GM12878 (cell line): ENCODE measurements around the gene ZBTB42. TPM values are rescaled to one million over a fixed set of nuclear protein-coding genes. Genes with fewer than 3 reads are reported as not detected.
A peak's percentile ranks its signal among the peaks of the same experiment; 100 is the strongest.

ENCODE experiments used
- ATAC-seq: fragments of 200-7000 bp; cut with Tn5 transposase; 3 replicates; pipeline ENCODE4 v1.9.1; 2020; ENCODE audit warnings: mild to moderate bottlenecking, moderate library complexity
- BruUV-seq: library from RNA; stranded (reverse); fragments of 400-500 nt; replicated peaks from 2 replicates; lab custom pipeline; 2021; lab: Mats Ljungman, UMichigan
- CTCF ChIA-PET: fragments of 300-600 bp; sonication (Branson Sonifier 250); formaldehyde crosslinking; extraction: SDS; loops from one replicate; lab custom pipeline; 2021; ENCODE audit warnings: inconsistent platforms; lab: Yijun Ruan, JAX
- POLR2A ChIA-PET: fragments of 350-600 bp; formaldehyde crosslinking; extraction: SDS; loops from one replicate; lab custom pipeline; 2021; ENCODE audit warnings: inconsistent platforms; lab: Charles Lee
- RAD21 ChIA-PET: fragments of 300-600 bp; sonication (Branson Sonifier 250); formaldehyde crosslinking; loops from one replicate; lab custom pipeline; 2023; ENCODE audit warnings: antibody characterized with exemption; ENCODE audit not compliant: unreplicated experiment; lab: Charles Lee
- SMC1A ChIA-PET: fragments of 300-600 bp; sonication (Branson Sonifier 250); formaldehyde crosslinking; loops from one replicate; lab custom pipeline; 2023; ENCODE audit not compliant: unreplicated experiment, uncharacterized antibody; lab: Charles Lee
- DNase-seq: peaks from one replicate; pipeline ENCODE4 v3.0.0-alpha.2; 2011; ENCODE audit warnings: low read depth, low spot score
- FAIRE-seq: peaks from 3 replicates; lab custom pipeline; 2011; peaks lifted over from hg19 to GRCh38; lab: Jason Lieb, UNC
- H2AFZ ChIP-seq: 2 replicates; pipeline ENCODE4 v1.6.0; 2011; ENCODE audit warnings: low read depth, low read length, control low read depth; ENCODE audit not compliant: control insufficient read depth
- H3K27ac ChIP-seq: 2 replicates; pipeline ENCODE4 v1.5.1; 2011; ENCODE audit warnings: control low read depth; ENCODE audit not compliant: control insufficient read depth, insufficient read depth
- H3K27me3 ChIP-seq, 2 experiments: replicated peaks in 1 of 2; 2 replicates each; pipeline versions ENCODE4 v1.6.0 to v1.6.1; 2011; ENCODE audit warnings: low read length in 1 of 2; ENCODE audit not compliant: control insufficient read depth in 2 of 2, insufficient read depth in 2 of 2
- H3K36me3 ChIP-seq, 2 experiments: 2 replicates each; pipeline ENCODE4 v1.5.1; 2011; ENCODE audit warnings: low read length in 1 of 2; ENCODE audit not compliant: control insufficient read depth in 2 of 2, insufficient read depth in 2 of 2
- H3K4me1 ChIP-seq: 2 replicates; pipeline ENCODE4 v1.6.1; 2011; ENCODE audit warnings: mild to moderate bottlenecking, low read length, moderate library complexity, mixed read lengths; ENCODE audit not compliant: control insufficient read depth, insufficient read depth
- H3K4me2 ChIP-seq: 2 replicates; pipeline ENCODE4 v1.6.0; 2011; ENCODE audit warnings: control low read depth; ENCODE audit not compliant: control insufficient read depth, insufficient read depth
- H3K4me3 ChIP-seq: fragments of 200-600 bp; sonication (generic); 2 replicates; pipeline ENCODE4 v1.5.1; 2016
- H3K79me2 ChIP-seq: 2 replicates; pipeline ENCODE4 v1.6.0; 2011; ENCODE audit warnings: low read length; ENCODE audit not compliant: control insufficient read depth, insufficient read depth
- H3K9ac ChIP-seq: 2 replicates; pipeline ENCODE4 v1.8.0; 2011; ENCODE audit warnings: low read length, control low read depth, mixed read lengths; ENCODE audit not compliant: control insufficient read depth, insufficient read depth
- H3K9me3 ChIP-seq: replicated peaks from 3 replicates; pipeline ENCODE4 v1.5.1; 2011; ENCODE audit warnings: mild to moderate bottlenecking, low read length; ENCODE audit not compliant: control insufficient read depth, insufficient read depth
- H4K20me1 ChIP-seq: 2 replicates; pipeline ENCODE4 v1.6.0; 2011; ENCODE audit not compliant: control insufficient read depth, insufficient read depth
- BCL11A ChIP-seq: IDR thresholded peaks from 2 replicates; pipeline ENCODE4 v1.6.1; 2011; ENCODE audit warnings: low read depth, low read length
- BHLHE40 ChIP-seq, 2 experiments: fragments of 450-650 bp in 1 of 2; IDR thresholded peaks; 2 replicates each; pipeline ENCODE4 v1.6.1; 2011 to 2017; ENCODE audit warnings: low read depth in 2 of 2, borderline replicate concordance in 1 of 2, improper control_type of control experiment in 1 of 2, low read length in 1 of 2, mild to moderate bottlenecking in 1 of 2
- CREM ChIP-seq: IDR thresholded peaks from 2 replicates; pipeline ENCODE4 v1.6.1; 2014; ENCODE audit warnings: antibody characterized with exemption, low read depth
- GATAD2B ChIP-seq: fragments of 450-650 bp; conservative IDR thresholded peaks from 2 replicates; pipeline ENCODE4 v1.6.1; 2017; ENCODE audit warnings: low read depth, mild to moderate bottlenecking, moderate library complexity
- RBBP5 ChIP-seq: fragments of 200-600 bp; sonication (generic); conservative IDR thresholded peaks from 2 replicates; pipeline ENCODE4 v1.6.1; 2016
- RCOR1 ChIP-seq: conservative IDR thresholded peaks from 2 replicates; pipeline ENCODE4 v1.6.1; 2012; ENCODE audit warnings: low read depth, low read length, improper control_type of control experiment
- SMC3 ChIP-seq: IDR thresholded peaks from 2 replicates; pipeline ENCODE4 v1.6.1; 2011; ENCODE audit warnings: low read length, improper control_type of control experiment, borderline replicate concordance
- SREBF2 ChIP-seq: IDR thresholded peaks from 2 replicates; pipeline ENCODE4 v1.6.1; 2012; ENCODE audit warnings: mild to moderate bottlenecking, low read length
- ZNF207 ChIP-seq: fragments of 450-650 bp; IDR thresholded peaks from 2 replicates; pipeline ENCODE4 v1.6.1; 2014; ENCODE audit warnings: antibody characterized with exemption, mild to moderate bottlenecking, borderline replicate concordance
- WGBS: methylation state at CpG from one replicate; pipeline ENCODE4 v1.1.6; 2016; ENCODE audit warnings: low lambda C conversion rate; ENCODE audit not compliant: insufficient replicate concordance, insufficient coverage; ENCODE audit errors: missing lambda C conversion rate; 5-methylcytosine and 5-hydroxymethylcytosine counted together
- in situ Hi-C: fragments of 300-500 bp; cut with MboI; formaldehyde crosslinking; loops from 9 replicates; pipeline ENCODE4 v1.14.3; 2018; ENCODE audit warnings: mixed read lengths
- intact Hi-C: fragments of 100-400 bp; cut with micrococcal nuclease; formaldehyde crosslinking; loops from one replicate; pipeline ENCODE4 v1.14.2; 2022; ENCODE audit not compliant: unreplicated experiment
- polyA plus RNA-seq, 11 experiments: library from polyadenylated mRNA; depleted of rRNA in 4 of 11; unstranded in 6 of 11; stranded (reverse) in 5 of 11; fragments of >200 nt; fragmentation: Nextera tagmentation in 4 of 11; fragmentation: Illumina TruSeq in 1 of 11; extraction: Ambion mirVana in 4 of 11; extraction: Trizol in 1 of 11; gene quantifications; 1 replicate in 1 of 11; 2 replicates in 10 of 11; pipeline versions ENCODE4 v1.2.1 to v1.2.3, GENCODE V29; 2011 to 2016; ENCODE audit warnings: inconsistent platforms in 2 of 11, missing spikeins in 2 of 11, low read depth in 1 of 11
- total RNA-seq, 4 experiments: library from RNA; depleted of rRNA in 3 of 4; stranded (reverse); fragments of >200 nt in 3 of 4; fragmentation: Illumina TruSeq in 1 of 4; extraction: Trizol in 1 of 4; gene quantifications; 2 replicates each; pipeline versions ENCODE4 v1.2.1 to v1.2.3, GENCODE V29; 2013 to 2021
- TF ChIP-seq, protein P1 (sequence below): IDR thresholded peaks from 2 replicates; pipeline ENCODE4 v1.6.1; 2011; ENCODE audit warnings: borderline replicate concordance, low read depth, mild to moderate bottlenecking, moderate library complexity, mixed read lengths, low read length; ENCODE audit not compliant: insufficient read depth; ENCODE audit errors: extremely low read length
- TF ChIP-seq, protein P2 (sequence below): IDR thresholded peaks from 2 replicates; pipeline ENCODE4 v1.6.1; 2012; ENCODE audit warnings: low read depth, low read length, improper control_type of control experiment
- TF ChIP-seq, protein P3 (sequence below): IDR thresholded peaks from 2 replicates; pipeline ENCODE4 v1.6.1; 2012; ENCODE audit warnings: low read depth, low read length, improper control_type of control experiment
- TF ChIP-seq, protein P4 (sequence below): fragments of 450-650 bp; formaldehyde crosslinking; IDR thresholded peaks from 2 replicates; pipeline ENCODE4 v1.5.0; 2022; ENCODE audit warnings: mild to moderate bottlenecking, missing genetic modification characterization

The ZBTB42 gene
- total and polyA plus RNA-seq, 10 of the 15 experiments (the other 5 are each of a cell fraction or from before 2014, with no cell fraction given): 0.05 to 1.2 (median 0.37) TPM; not detected in 2

DNA sequence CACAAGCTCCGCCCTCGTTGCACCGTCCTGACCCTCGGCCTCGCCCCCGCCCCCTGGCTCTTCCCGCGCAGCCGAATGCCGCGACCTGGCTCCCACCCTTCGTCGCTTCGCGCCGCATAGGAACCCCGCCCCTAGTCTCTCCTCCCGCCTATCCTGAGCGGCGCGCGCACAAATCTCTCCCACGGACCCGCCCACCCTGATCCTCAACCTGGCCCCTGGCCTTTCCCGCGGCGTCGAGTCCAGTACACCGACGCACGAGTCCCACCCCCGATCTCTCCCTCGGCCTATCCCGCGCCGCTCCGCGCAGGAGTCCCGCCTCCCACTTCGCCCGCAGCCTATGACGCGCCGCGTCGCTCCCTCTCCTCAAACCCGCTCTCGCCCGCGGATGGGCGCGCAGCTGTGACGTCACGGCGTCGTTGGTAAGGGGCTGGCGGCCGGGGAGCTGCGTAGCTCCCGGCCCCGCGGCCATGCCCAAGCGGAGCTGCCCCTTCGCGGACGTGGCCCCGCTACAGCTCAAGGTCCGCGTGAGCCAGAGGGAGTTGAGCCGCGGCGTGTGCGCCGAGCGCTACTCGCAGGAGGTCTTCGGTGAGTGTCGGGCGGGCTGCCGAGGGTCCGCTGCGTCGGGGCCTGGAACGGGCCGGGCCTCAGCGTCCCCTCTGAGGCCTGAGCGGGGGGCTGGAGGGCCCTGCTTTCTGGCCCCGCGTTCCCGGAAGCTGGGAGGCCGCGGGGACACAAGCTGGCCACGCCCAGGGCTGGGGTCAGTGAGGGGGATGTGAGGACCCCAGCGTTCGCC lies 48.0 kb upstream of the ZBTB42 start, which contains the start of gene SIVA1 (continued):
- TF ChIP-seq, protein P1, sequence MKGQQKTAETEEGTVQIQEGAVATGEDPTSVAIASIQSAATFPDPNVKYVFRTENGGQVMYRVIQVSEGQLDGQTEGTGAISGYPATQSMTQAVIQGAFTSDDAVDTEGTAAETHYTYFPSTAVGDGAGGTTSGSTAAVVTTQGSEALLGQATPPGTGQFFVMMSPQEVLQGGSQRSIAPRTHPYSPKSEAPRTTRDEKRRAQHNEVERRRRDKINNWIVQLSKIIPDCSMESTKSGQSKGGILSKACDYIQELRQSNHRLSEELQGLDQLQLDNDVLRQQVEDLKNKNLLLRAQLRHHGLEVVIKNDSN: no peak
- TF ChIP-seq, protein P2, sequence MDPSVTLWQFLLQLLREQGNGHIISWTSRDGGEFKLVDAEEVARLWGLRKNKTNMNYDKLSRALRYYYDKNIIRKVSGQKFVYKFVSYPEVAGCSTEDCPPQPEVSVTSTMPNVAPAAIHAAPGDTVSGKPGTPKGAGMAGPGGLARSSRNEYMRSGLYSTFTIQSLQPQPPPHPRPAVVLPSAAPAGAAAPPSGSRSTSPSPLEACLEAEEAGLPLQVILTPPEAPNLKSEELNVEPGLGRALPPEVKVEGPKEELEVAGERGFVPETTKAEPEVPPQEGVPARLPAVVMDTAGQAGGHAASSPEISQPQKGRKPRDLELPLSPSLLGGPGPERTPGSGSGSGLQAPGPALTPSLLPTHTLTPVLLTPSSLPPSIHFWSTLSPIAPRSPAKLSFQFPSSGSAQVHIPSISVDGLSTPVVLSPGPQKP: no peak

DNA sequence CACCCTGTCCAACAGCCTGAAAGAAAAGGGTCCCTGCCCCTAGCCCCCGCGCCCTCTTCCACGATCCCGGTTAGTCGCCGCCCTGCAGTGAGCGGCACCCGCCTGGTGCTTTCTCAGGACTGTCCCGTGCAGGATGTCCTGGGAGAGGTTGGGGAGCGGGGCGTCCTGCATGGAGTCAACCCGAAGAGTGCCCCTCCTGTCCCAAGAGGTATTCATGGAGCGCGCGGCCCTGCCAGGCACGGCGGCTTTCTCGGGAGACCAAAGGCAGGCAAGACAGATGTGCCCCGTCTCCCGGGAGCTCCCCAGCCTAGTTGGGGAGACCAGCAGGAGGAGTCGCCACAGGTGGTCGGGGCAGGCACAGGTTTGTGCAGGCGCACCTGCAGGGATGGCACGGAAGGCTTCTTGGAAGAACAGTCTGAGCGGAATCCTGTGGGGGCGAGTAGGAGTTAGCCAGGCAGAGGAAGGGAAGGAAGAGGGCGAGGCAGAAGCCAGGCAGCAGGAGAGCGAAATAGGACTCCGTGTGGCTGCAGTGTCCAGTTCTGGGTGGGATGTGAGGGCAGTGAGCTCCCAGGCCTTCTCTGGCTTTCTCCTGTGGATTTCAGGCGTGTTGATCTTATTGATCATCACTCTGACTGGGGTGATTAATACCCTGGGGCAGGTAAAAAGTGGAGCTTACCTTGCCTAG lies 47.2 kb upstream of the ZBTB42 start:
- BruUV-seq: no TSS peak
- ChIA-PET RAD21 (interaction anchor here (1.5 to 1.8 kb wide), 2 partner anchors 11 to 16 kb away, joined by 6 to 8 read pairs; no protein-coding TSS in a partner anchor), CTCF (interaction anchor here (1.0 to 2.4 kb wide), 7 partner anchors 15 to 676 kb away, joined by 3 to 13 read pairs (median 4); no protein-coding TSS in a partner anchor), POLR2A (interaction anchor here (0.6 to 1.4 kb wide), 4 partner anchors 11 to 312 kb away, joined by 3 to 5 read pairs (median 4); partner anchors contain the start of genes CDCA4 and GPR132), SMC1A (interaction anchor here (0.9 to 1.4 kb wide), 3 partner anchors 9 to 16 kb away, joined by 3 to 5 read pairs (median 3); no protein-coding TSS in a partner anchor)
- peaks cover 31% of the 10 kb centered on the region for H3K79me2 ChIP-seq
- H3K4me1 ChIP-seq: peaks cover 17% of the 10 kb centered on the region
- no peaks in the 10 kb centered on the region; the same call in 2 of the 3 replicates for H3K9me3 ChIP-seq
- H2AFZ ChIP-seq: 0 out of 2 replicates have a peak overlapping the region, but pooled peaks have one; percentile 40
- in situ Hi-C loops: no loop called here
- H3K4me2 ChIP-seq: peak overlapping the region; percentile 82
- no peak for DNase-seq
- peaks cover 2 to 13% of the 10 kb centered on the region in 2 experiments; a peak in 3 of 4 replicates for H3K36me3 ChIP-seq
- WGBS: 5% methylated on average over 30 of the region's 30 CpGs
- no peak for ATAC-seq
- intact Hi-C loops: no loop called here
- no peak for FAIRE-seq
- H3K9ac ChIP-seq: peak overlapping the region; percentile 92
- peak overlapping the region; percentile 77 for H3K27ac ChIP-seq
- H3K4me3 ChIP-seq: peak overlapping the region; percentile 94
- H3K27me3 ChIP-seq: no peaks in the 10 kb centered on the region
- no peaks in the 10 kb centered on the region for H4K20me1 ChIP-seq
- TF ChIP-seq RBBP5 (no peak), SMC3 (no peak), ZNF207 (no peak), GATAD2B (no peak), RCOR1 (no peak), CREM (no peak), BHLHE40 (IDR thresholded peaks at IDR 0.05; ENCODE audit: borderline replicate concordance in 1 of 2, low read depth in 2 of 2, low read length in 1 of 2) (no peak), SREBF2 (no peak), BCL11A (no peak)
- TF ChIP-seq, protein P3, sequence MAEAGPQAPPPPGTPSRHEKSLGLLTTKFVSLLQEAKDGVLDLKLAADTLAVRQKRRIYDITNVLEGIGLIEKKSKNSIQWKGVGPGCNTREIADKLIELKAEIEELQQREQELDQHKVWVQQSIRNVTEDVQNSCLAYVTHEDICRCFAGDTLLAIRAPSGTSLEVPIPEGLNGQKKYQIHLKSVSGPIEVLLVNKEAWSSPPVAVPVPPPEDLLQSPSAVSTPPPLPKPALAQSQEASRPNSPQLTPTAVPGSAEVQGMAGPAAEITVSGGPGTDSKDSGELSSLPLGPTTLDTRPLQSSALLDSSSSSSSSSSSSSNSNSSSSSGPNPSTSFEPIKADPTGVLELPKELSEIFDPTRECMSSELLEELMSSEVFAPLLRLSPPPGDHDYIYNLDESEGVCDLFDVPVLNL: no peak
- TF ChIP-seq, protein P4, sequence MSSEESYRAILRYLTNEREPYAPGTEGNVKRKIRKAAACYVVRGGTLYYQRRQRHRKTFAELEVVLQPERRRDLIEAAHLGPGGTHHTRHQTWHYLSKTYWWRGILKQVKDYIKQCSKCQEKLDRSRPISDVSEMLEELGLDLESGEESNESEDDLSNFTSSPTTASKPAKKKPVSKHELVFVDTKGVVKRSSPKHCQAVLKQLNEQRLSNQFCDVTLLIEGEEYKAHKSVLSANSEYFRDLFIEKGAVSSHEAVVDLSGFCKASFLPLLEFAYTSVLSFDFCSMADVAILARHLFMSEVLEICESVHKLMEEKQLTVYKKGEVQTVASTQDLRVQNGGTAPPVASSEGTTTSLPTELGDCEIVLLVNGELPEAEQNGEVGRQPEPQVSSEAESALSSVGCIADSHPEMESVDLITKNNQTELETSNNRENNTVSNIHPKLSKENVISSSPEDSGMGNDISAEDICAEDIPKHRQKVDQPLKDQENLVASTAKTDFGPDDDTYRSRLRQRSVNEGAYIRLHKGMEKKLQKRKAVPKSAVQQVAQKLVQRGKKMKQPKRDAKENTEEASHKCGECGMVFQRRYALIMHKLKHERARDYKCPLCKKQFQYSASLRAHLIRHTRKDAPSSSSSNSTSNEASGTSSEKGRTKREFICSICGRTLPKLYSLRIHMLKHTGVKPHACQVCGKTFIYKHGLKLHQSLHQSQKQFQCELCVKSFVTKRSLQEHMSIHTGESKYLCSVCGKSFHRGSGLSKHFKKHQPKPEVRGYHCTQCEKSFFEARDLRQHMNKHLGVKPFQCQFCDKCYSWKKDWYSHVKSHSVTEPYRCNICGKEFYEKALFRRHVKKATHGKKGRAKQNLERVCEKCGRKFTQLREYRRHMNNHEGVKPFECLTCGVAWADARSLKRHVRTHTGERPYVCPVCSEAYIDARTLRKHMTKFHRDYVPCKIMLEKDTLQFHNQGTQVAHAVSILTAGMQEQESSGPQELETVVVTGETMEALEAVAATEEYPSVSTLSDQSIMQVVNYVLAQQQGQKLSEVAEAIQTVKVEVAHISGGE (CRISPR knock-in tag): no peak
